H1 (cell line): ENCODE measurements around the gene SCRG1. TPM values are rescaled to one million over a fixed set of nuclear protein-coding genes. Genes with fewer than 3 reads are reported as not detected.

Experiments used
- JUND ChIP-seq: IDR thresholded peaks from 2 replicates; pipeline ENCODE4 v1.6.1; 2011; ENCODE audit warnings: mild to moderate bottlenecking, improper control_type of control experiment, low read length
- KDM5A ChIP-seq: fragments of 200-600 bp; IDR thresholded peaks from 2 replicates; pipeline ENCODE4 v1.7.1; 2012; ENCODE audit warnings: mild to moderate bottlenecking, low read length, inconsistent platforms, mixed read lengths
- RBBP5 ChIP-seq: IDR thresholded peaks from 2 replicates; pipeline ENCODE4 v1.7.1; 2012; ENCODE audit warnings: low read depth, mild to moderate bottlenecking, inconsistent platforms, low read length, moderate library complexity, borderline replicate concordance
- RXRA ChIP-seq: IDR thresholded peaks from 2 replicates; pipeline ENCODE4 v1.6.1; 2011; ENCODE audit warnings: low read depth, mild to moderate bottlenecking, low read length, moderate library complexity; ENCODE audit not compliant: insufficient read depth
- SAP30 ChIP-seq: fragments of 300-600 bp; sonication (generic); IDR thresholded peaks from 2 replicates; pipeline ENCODE4 v1.7.1; 2012; ENCODE audit warnings: low read length, moderate library complexity, mild to moderate bottlenecking, inconsistent platforms; ENCODE audit not compliant: insufficient read depth, insufficient replicate concordance
- SP1 ChIP-seq: IDR thresholded peaks from 2 replicates; pipeline ENCODE4 v1.6.1; 2011; ENCODE audit warnings: low read depth, low read length
- YY1 ChIP-seq: IDR thresholded peaks from 2 replicates; pipeline ENCODE4 v1.6.1; 2011; ENCODE audit warnings: low read depth, mild to moderate bottlenecking, low read length
- ZNF274 ChIP-seq: IDR thresholded peaks from 2 replicates; pipeline ENCODE4 v1.7.0; 2012; ENCODE audit warnings: low read length, borderline replicate concordance; ENCODE audit errors: extremely low read depth
- polyA plus RNA-seq, 7 experiments: library from polyadenylated mRNA; depleted of rRNA in 3 of 7; stranded (reverse) in 5 of 7; unstranded in 2 of 7; fragments of >200 nt in 5 of 7; fragments of 200-250 nt in 2 of 7; gene quantifications; 1 replicate in 5 of 7; 2 replicates in 1 of 7; 4 replicates in 1 of 7; pipeline versions ENCODE4 v1.2.1 to v1.2.3, GENCODE V29; 2011 to 2013; ENCODE audit warnings: missing spikeins in 2 of 7, mixed read lengths in 2 of 7
- total RNA-seq: library from RNA; stranded (reverse); fragmentation: NEBNext Ultra II Directional; extraction: Animal tissue kit (Norgen Biotek cat#: 25700); gene quantifications from 2 replicates; pipeline ENCODE4 v1.2.1, GENCODE V29; 2021
- TF ChIP-seq, protein P1 (sequence below): fragments of 300-600 bp; sonication (generic); IDR thresholded peaks from 2 replicates; pipeline ENCODE4 v1.7.1; 2012; ENCODE audit warnings: low read length, moderate library complexity, mild to moderate bottlenecking, inconsistent platforms; ENCODE audit not compliant: insufficient replicate concordance

SCRG1 gene
- total and polyA plus RNA-seq, 2 of the 8 experiments (the other 6 are each of a cell fraction or from before 2014, with no cell fraction given), result not detected

DNA sequence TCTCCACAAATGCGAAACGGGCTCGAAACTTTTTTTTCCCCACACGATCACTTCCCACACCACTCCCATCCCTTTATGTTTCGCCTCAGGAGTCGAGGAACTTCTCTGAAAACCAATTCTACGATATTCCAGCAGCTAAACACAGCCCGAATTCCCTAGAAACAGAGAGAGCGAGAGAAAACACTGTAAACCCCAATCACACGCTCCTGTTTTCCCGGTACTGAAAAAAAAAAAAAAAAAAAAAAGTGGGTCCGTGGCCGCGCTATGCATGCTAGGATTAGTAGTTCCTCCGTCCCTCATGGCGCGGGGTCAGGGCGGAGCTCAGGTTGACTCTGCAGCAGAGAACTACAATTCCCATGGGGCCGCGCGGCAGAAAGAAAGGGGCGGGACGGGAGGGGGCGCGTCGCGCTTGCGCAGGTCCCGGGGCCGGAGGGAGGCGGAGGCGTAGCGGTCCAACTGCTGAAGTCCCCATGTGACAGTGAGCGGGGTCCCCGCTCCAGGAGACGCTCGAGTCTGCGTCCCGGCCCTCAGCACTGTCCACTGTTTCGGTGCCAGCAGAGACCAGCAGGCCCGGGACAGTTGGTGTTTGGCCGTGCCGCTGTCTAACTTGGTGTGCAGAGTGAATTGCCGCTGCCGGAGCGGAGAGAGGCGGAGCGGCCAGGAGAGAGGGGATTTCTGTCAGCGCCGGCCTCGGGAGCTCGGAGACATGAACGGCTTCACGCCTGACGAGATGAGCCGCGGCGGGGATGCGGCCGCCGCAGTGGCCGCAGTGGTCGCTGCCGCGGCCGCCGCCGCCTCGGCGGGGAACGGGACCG lies 28.2 kb downstream of the SCRG1 start, which contains the start of gene SAP30 (continued):
- TF ChIP-seq, protein P1, sequence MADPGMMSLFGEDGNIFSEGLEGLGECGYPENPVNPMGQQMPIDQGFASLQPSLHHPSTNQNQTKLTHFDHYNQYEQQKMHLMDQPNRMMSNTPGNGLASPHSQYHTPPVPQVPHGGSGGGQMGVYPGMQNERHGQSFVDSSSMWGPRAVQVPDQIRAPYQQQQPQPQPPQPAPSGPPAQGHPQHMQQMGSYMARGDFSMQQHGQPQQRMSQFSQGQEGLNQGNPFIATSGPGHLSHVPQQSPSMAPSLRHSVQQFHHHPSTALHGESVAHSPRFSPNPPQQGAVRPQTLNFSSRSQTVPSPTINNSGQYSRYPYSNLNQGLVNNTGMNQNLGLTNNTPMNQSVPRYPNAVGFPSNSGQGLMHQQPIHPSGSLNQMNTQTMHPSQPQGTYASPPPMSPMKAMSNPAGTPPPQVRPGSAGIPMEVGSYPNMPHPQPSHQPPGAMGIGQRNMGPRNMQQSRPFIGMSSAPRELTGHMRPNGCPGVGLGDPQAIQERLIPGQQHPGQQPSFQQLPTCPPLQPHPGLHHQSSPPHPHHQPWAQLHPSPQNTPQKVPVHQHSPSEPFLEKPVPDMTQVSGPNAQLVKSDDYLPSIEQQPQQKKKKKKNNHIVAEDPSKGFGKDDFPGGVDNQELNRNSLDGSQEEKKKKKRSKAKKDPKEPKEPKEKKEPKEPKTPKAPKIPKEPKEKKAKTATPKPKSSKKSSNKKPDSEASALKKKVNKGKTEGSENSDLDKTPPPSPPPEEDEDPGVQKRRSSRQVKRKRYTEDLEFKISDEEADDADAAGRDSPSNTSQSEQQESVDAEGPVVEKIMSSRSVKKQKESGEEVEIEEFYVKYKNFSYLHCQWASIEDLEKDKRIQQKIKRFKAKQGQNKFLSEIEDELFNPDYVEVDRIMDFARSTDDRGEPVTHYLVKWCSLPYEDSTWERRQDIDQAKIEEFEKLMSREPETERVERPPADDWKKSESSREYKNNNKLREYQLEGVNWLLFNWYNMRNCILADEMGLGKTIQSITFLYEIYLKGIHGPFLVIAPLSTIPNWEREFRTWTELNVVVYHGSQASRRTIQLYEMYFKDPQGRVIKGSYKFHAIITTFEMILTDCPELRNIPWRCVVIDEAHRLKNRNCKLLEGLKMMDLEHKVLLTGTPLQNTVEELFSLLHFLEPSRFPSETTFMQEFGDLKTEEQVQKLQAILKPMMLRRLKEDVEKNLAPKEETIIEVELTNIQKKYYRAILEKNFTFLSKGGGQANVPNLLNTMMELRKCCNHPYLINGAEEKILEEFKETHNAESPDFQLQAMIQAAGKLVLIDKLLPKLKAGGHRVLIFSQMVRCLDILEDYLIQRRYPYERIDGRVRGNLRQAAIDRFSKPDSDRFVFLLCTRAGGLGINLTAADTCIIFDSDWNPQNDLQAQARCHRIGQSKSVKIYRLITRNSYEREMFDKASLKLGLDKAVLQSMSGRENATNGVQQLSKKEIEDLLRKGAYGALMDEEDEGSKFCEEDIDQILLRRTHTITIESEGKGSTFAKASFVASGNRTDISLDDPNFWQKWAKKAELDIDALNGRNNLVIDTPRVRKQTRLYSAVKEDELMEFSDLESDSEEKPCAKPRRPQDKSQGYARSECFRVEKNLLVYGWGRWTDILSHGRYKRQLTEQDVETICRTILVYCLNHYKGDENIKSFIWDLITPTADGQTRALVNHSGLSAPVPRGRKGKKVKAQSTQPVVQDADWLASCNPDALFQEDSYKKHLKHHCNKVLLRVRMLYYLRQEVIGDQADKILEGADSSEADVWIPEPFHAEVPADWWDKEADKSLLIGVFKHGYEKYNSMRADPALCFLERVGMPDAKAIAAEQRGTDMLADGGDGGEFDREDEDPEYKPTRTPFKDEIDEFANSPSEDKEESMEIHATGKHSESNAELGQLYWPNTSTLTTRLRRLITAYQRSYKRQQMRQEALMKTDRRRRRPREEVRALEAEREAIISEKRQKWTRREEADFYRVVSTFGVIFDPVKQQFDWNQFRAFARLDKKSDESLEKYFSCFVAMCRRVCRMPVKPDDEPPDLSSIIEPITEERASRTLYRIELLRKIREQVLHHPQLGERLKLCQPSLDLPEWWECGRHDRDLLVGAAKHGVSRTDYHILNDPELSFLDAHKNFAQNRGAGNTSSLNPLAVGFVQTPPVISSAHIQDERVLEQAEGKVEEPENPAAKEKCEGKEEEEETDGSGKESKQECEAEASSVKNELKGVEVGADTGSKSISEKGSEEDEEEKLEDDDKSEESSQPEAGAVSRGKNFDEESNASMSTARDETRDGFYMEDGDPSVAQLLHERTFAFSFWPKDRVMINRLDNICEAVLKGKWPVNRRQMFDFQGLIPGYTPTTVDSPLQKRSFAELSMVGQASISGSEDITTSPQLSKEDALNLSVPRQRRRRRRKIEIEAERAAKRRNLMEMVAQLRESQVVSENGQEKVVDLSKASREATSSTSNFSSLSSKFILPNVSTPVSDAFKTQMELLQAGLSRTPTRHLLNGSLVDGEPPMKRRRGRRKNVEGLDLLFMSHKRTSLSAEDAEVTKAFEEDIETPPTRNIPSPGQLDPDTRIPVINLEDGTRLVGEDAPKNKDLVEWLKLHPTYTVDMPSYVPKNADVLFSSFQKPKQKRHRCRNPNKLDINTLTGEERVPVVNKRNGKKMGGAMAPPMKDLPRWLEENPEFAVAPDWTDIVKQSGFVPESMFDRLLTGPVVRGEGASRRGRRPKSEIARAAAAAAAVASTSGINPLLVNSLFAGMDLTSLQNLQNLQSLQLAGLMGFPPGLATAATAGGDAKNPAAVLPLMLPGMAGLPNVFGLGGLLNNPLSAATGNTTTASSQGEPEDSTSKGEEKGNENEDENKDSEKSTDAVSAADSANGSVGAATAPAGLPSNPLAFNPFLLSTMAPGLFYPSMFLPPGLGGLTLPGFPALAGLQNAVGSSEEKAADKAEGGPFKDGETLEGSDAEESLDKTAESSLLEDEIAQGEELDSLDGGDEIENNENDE, result no peak
- TF ChIP-seq ZNF274 (no peak), JUND (no peak), YY1 (peak; percentile 79), SP1 (peak; percentile 66; the same call in 1 of the 2 replicates), KDM5A (no peak), SAP30 (peak; percentile 98), RXRA (no peak), RBBP5 (no peak; the same call in 1 of the 2 replicates)
